HepG2 (cell line): ENCODE results near the gene WFDC1. TPM values are rescaled to one million over a fixed set of nuclear protein-coding genes. Genes with fewer than 3 reads are reported as not detected.

Experiments
- ATAC-seq: fragments of 200-7000 bp; cut with Tn5 transposase; 3 replicates; pipeline ENCODE4 v1.9.1; 2020; ENCODE audit warnings: mild to moderate bottlenecking, moderate library complexity
- BruUV-seq: library from RNA; stranded (reverse); fragments of 400-500 nt; replicated peaks from 2 replicates; lab custom pipeline; 2021; lab: Mats Ljungman, UMichigan
- CTCF ChIA-PET: fragments of 300-600 bp; formaldehyde crosslinking; extraction: SDS; loops from one replicate; lab custom pipeline; 2021; ENCODE audit warnings: low total read pairs, inconsistent platforms, low intra/inter-chr PET ratio; lab: Yijun Ruan, JAX
- POLR2A ChIA-PET: fragments of 350-600 bp; sonication (Branson Sonifier 250); formaldehyde crosslinking; loops from one replicate; lab custom pipeline; 2020; ENCODE audit warnings: antibody characterized with exemption, inconsistent platforms; lab: Yijun Ruan, JAX
- DNase-seq: peaks from one replicate; pipeline ENCODE4 v3.0.0-alpha.2; 2015; ENCODE audit warnings: low spot score
- FAIRE-seq: peaks from 3 replicates; lab custom pipeline; 2011; peaks lifted over from hg19 to GRCh38; lab: Jason Lieb, UNC
- H2AFZ ChIP-seq: one replicate; pipeline ENCODE4 v1.6.1; 2011; ENCODE audit warnings: low read length, inconsistent platforms
- H3K27ac ChIP-seq: fragments of 300-600 bp; 3 replicates; pipeline ENCODE4 v1.8.0; 2011; ENCODE audit warnings: mixed run types, mild to moderate bottlenecking, mixed read lengths, low read length, inconsistent platforms; ENCODE audit not compliant: insufficient read depth; ENCODE audit errors: extremely low read length
- H3K27me3 ChIP-seq, 2 experiments: fragments of 200-600 bp in 1 of 2; 2 replicates in 1 of 2; 3 replicates in 1 of 2; pipeline versions ENCODE4 v1.6.0 to v1.8.0; 2011; ENCODE audit warnings: low read length in 2 of 2, mild to moderate bottlenecking in 2 of 2, moderate library complexity in 2 of 2, inconsistent platforms in 1 of 2; ENCODE audit not compliant: insufficient read depth in 2 of 2, control insufficient read depth in 1 of 2
- H3K36me3 ChIP-seq, 2 experiments: fragments of 200-600 bp in 1 of 2; replicated peaks in 1 of 2; 2 replicates in 1 of 2; 3 replicates in 1 of 2; pipeline versions ENCODE4 v1.5.1 to v1.8.0; 2011; ENCODE audit warnings: low read length in 2 of 2, inconsistent platforms in 1 of 2; ENCODE audit not compliant: insufficient read depth in 2 of 2, control insufficient read depth in 1 of 2
- H3K4me1 ChIP-seq: 2 replicates; pipeline ENCODE4 v1.5.1; 2012; ENCODE audit warnings: low read length, inconsistent platforms; ENCODE audit not compliant: insufficient read depth
- H3K4me2 ChIP-seq: 2 replicates; pipeline ENCODE4 v1.6.0; 2011; ENCODE audit warnings: low read depth, low read length, inconsistent platforms
- H3K4me3 ChIP-seq, 3 experiments: fragments of 200-600 bp in 1 of 3; sonication (generic), shearing (Covaris generic) in 1 of 3; replicated peaks in 1 of 3; 2 replicates each; pipeline ENCODE4 v1.5.1; 2011 to 2016; ENCODE audit warnings: low read length in 3 of 3, inconsistent platforms in 2 of 3, low read depth in 2 of 3, mild to moderate bottlenecking in 2 of 3, control low read depth in 1 of 3, mixed read lengths in 1 of 3; ENCODE audit not compliant: insufficient read depth in 1 of 3
- H3K79me2 ChIP-seq: one replicate; pipeline ENCODE4 v1.6.1; 2011; ENCODE audit warnings: low read length, inconsistent platforms; ENCODE audit not compliant: insufficient read depth
- H3K9ac ChIP-seq: 2 replicates; pipeline ENCODE4 v1.6.0; 2011; ENCODE audit warnings: mild to moderate bottlenecking, low read depth, low read length, inconsistent platforms; ENCODE audit not compliant: insufficient read depth
- H3K9me3 ChIP-seq: 2 replicates; pipeline ENCODE4 v1.5.1; 2012; ENCODE audit warnings: mild to moderate bottlenecking, low read length
- H4K20me1 ChIP-seq: 2 replicates; pipeline ENCODE4 v1.6.0; 2011; ENCODE audit warnings: inconsistent platforms, mild to moderate bottlenecking, low read length, moderate library complexity; ENCODE audit not compliant: insufficient read depth
- ZNF768 ChIP-seq: sonication (generic); formaldehyde crosslinking; IDR thresholded peaks from 2 replicates; pipeline ENCODE4 v1.4.0; 2020; ENCODE audit warnings: missing genetic modification reagents
- WGBS: methylation state at CpG from one replicate; pipeline ENCODE4 v1.1.6; 2017; ENCODE audit warnings: low lambda C conversion rate; 5-methylcytosine and 5-hydroxymethylcytosine counted together
- in situ Hi-C: cut with HindIII; loops from 2 replicates; pipeline ENCODE4 v1.10.0; 2017; ENCODE audit warnings: low pct_unique_long_range_greater_than_20kb; ENCODE audit not compliant: extremely low pct_ligation_motif_present
- intact Hi-C: fragments of 100-400 bp; cut with micrococcal nuclease; formaldehyde crosslinking; loops from one replicate; pipeline ENCODE4 v1.10.0; 2022; ENCODE audit not compliant: unreplicated experiment
- polyA plus RNA-seq, 8 experiments: library from polyadenylated mRNA; depleted of rRNA in 3 of 8; stranded (reverse) in 7 of 8; unstranded in 1 of 8; fragments of >200 nt; fragmentation: Illumina TruSeq in 4 of 8; extraction: Trizol in 4 of 8; gene quantifications; 2 replicates each; pipeline versions ENCODE4 v1.2.1 to v1.2.3, GENCODE V29; 2011 to 2016; ENCODE audit warnings: low read depth in 4 of 8, missing spikeins in 1 of 8, mixed read lengths in 1 of 8; ENCODE audit not compliant: insufficient read depth in 1 of 8
- total RNA-seq, 5 experiments: library from RNA; depleted of rRNA; stranded (reverse); fragments of >200 nt; fragmentation: Illumina TruSeq; extraction: Trizol; gene quantifications; 2 replicates each; pipeline ENCODE4 v1.2.3, GENCODE V29; 2016; ENCODE audit warnings: low read depth in 1 of 5
- TF ChIP-seq, protein P1 (sequence below): sonication (generic); formaldehyde crosslinking; IDR thresholded peaks from one replicate; pipeline ENCODE4 v1.5.1; 2020; ENCODE audit warnings: mild to moderate bottlenecking, missing genetic modification reagents; ENCODE audit errors: not compliant biosample characterization
- TF ChIP-seq, protein P2 (sequence below): sonication (generic); formaldehyde crosslinking; IDR thresholded peaks from 2 replicates; pipeline ENCODE4 v1.5.0; 2020; ENCODE audit warnings: missing genetic modification reagents

The WFDC1 gene
- total and polyA plus RNA-seq, 2 of the 13 experiments (the other 11 are each of a cell fraction or from before 2014, with no cell fraction given), result not detected

DNA sequence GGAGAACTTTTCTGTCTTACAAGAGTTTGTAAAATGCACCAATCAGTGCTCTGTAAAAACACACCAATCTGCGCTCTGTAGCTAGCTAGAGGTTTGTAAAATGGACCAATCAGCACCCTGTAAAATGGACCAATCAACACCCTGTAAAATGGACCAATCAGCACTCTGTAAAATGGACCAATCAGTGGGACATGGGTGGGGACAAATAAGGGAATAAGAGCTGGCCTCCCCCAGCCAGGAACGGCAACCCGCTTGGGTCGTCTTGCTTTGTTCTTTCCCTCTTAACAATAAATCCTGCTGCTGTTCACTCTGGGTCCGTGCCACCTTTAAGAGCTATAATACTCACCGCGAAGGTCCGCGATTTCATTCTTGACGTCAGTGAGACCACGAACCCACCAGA is 36.4 kb upstream of the WFDC1 start (continued):
- TF ChIP-seq, protein P1, sequence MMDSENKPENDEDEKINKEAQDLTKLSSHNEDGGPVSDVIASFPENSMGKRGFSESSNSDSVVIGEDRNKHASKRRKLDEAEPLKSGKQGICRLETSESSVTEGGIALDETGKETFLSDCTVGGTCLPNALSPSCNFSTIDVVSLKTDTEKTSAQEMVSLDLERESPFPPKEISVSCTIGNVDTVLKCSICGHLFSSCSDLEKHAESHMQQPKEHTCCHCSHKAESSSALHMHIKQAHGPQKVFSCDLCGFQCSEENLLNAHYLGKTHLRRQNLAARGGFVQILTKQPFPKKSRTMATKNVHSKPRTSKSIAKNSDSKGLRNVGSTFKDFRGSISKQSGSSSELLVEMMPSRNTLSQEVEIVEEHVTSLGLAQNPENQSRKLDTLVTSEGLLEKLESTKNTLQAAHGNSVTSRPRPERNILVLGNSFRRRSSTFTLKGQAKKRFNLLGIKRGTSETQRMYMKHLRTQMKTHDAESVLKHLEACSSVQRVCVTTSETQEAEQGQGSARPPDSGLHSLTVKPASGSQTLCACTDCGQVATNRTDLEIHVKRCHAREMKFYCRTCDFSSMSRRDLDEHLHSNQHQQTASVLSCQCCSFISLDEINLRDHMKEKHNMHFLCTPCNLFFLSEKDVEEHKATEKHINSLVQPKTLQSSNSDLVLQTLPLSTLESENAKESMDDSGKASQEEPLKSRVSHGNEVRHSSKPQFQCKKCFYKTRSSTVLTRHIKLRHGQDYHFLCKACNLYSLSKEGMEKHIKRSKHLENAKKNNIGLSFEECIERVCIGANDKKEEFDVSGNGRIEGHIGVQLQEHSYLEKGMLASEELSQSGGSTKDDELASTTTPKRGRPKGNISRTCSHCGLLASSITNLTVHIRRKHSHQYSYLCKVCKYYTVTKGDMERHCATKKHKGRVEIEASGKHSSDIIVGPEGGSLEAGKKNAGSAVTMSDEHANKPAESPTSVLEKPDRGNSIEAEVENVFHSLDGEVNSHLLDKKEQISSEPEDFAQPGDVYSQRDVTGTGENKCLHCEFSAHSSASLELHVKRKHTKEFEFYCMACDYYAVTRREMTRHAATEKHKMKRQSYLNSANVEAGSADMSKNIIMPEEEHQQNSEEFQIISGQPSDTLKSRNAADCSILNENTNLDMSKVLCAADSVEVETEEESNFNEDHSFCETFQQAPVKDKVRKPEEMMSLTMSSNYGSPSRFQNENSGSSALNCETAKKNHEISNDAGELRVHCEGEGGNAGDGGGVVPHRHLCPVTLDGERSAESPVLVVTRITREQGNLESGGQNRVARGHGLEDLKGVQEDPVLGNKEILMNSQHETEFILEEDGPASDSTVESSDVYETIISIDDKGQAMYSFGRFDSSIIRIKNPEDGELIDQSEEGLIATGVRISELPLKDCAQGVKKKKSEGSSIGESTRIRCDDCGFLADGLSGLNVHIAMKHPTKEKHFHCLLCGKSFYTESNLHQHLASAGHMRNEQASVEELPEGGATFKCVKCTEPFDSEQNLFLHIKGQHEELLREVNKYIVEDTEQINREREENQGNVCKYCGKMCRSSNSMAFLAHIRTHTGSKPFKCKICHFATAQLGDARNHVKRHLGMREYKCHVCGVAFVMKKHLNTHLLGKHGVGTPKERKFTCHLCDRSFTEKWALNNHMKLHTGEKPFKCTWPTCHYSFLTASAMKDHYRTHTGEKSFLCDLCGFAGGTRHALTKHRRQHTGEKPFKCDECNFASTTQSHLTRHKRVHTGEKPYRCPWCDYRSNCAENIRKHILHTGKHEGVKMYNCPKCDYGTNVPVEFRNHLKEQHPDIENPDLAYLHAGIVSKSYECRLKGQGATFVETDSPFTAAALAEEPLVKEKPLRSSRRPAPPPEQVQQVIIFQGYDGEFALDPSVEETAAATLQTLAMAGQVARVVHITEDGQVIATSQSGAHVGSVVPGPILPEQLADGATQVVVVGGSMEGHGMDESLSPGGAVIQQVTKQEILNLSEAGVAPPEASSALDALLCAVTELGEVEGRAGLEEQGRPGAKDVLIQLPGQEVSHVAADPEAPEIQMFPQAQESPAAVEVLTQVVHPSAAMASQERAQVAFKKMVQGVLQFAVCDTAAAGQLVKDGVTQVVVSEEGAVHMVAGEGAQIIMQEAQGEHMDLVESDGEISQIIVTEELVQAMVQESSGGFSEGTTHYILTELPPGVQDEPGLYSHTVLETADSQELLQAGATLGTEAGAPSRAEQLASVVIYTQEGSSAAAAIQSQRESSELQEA (CRISPR knock-in tag), result no peak

DNA sequence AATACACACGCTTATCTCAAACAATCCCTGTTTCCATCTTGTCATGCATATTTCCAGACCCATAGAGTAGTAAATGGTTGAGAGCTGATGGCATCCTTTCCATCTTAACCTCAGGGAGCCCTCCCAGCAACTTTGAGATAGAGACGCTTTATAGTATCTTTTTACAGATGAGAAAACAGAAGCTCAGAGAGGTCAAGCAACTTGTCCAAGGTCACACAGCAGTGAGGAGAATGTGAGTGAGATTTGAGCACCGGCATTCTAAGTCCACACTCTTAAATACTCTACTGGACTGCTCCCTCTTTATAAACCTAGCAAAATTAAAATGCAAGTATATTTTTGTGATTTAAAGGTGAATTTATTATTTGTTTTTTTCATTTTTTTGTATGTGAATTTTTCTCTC is 35.0 kb upstream of the WFDC1 start:
- H3K27me3 ChIP-seq, result peaks cover 0 to 17% of the 10 kb centered on the region in 2 experiments; a peak in 3 of 5 replicates
- no peaks in the 10 kb centered on the region for H3K4me1 ChIP-seq
- DNase-seq (no peak), ATAC-seq (no peak), FAIRE-seq (no peak)
- in situ Hi-C loops (no loop called here), intact Hi-C loops (no loop called here)
- no peak overlapping the region for H3K9ac ChIP-seq
- no peak overlapping the region for H3K27ac ChIP-seq
- H2AFZ ChIP-seq, result no peak overlapping the region
- H3K4me2 ChIP-seq, result no peak overlapping the region
- TF ChIP-seq ZNF768, result peak; percentile 68; the same call in 1 of the 2 replicates
- TF ChIP-seq, protein P2, sequence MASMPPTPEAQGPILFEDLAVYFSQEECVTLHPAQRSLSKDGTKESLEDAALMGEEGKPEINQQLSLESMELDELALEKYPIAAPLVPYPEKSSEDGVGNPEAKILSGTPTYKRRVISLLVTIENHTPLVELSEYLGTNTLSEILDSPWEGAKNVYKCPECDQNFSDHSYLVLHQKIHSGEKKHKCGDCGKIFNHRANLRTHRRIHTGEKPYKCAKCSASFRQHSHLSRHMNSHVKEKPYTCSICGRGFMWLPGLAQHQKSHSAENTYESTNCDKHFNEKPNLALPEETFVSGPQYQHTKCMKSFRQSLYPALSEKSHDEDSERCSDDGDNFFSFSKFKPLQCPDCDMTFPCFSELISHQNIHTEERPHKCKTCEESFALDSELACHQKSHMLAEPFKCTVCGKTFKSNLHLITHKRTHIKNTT (CRISPR knock-in tag), result no peak
- ChIA-PET POLR2A (no interaction called here), CTCF (no interaction called here)
- H3K79me2 ChIP-seq, result no peaks in the 10 kb centered on the region
- no peaks in the 10 kb centered on the region for H4K20me1 ChIP-seq
- H3K9me3 ChIP-seq, result no peaks in the 10 kb centered on the region
- no TSS peak for BruUV-seq
- H3K36me3 ChIP-seq, result no peaks in the 10 kb centered on the region
- 24% methylated on average over 3 of the region's 3 CpGs for WGBS
- no peak overlapping the region for H3K4me3 ChIP-seq
